ENCODE results near the gene CSRNP3. TPM values are rescaled to one million over a fixed set of nuclear protein-coding genes. Genes with fewer than 3 reads are reported as not detected.
"Not testable (repeated sequence)": the region's sequence is repeated elsewhere in the genome, so short reads cannot be mapped to it uniquely, and the experiment has no call there.

Gene CSRNP3
- total RNA-seq, 2 donors from 2014 or later: 2.3 to 5.9 TPM

- TF ChIP-seq POLR2A (IDR thresholded peaks at IDR 0.05): no peak
- TF ChIP-seq CTCF (IDR thresholded peaks at IDR 0.05): no peak
- ATAC-seq: no peak
Observed at GRCh38 chr2:165587335-165587938, 117.9 kb downstream of the CSRNP3 start.

GRCh38 chr2:165590999-165591398 is 121.5 kb downstream of the CSRNP3 start:
- intact Hi-C loops (cut with DNase I); H3K4me1 ChIP-seq; DNase-seq; H3K9me3 ChIP-seq; ATAC-seq; H3K4me3 ChIP-seq; H3K27me3 ChIP-seq; H3K27ac ChIP-seq; H3K36me3 ChIP-seq (replicated peaks in 1 of 2; ENCODE audit: insufficient read depth in 1 of 2, low read depth in 2 of 2): not testable (repeated sequence)

More at GRCh38 chr2:165587335-165587938, 117.9 kb downstream of the CSRNP3 start:
- no peaks in the 10 kb centered on the region for H3K9me3 ChIP-seq
- H3K4me1 ChIP-seq: no peaks in the 10 kb centered on the region
- WGBS, 2 donors: 79 to 86% methylated on average over 4 of the region's 4 CpGs
- DNase-seq: no peak
- H3K27me3 ChIP-seq: no peaks in the 10 kb centered on the region
- no peak overlapping the region for H3K4me3 ChIP-seq
- no peak overlapping the region for H3K27ac ChIP-seq
- H3K36me3 ChIP-seq (replicated peaks in 1 of 2; ENCODE audit: insufficient read depth in 1 of 2, low read depth in 2 of 2): no peaks in the 10 kb centered on the region
- intact Hi-C loops (cut with DNase I): no loop called here

DNA sequence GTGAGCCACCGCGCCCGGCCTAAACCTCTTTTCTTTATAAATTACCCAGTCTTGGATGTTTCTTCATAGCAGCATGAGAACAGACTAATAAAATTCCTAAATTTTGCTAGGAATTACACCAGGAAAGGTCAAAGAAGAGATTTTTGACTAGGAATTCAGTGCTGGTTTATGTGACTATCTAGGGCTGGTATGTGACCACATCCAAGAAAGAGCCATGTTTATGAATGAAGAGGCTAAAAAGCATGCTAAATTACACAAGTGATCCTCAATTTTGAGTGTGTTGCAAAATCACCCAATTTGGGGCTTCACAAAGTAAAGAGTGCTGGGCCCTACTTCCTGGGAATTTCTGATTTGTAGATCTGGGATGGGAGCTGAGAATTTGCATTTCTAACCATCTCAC is 123.6 kb downstream of the CSRNP3 start:
- H3K4me3 ChIP-seq: no peak overlapping the region
- ATAC-seq (no peak), DNase-seq (no peak)
- no peaks in the 10 kb centered on the region for H3K27me3 ChIP-seq
- WGBS, 2 donors: 100% methylated on average over 3 of the region's 3 CpGs
- TF ChIP-seq CTCF (IDR thresholded peaks at IDR 0.05) (no peak), POLR2A (IDR thresholded peaks at IDR 0.05) (no peak)
- intact Hi-C loops (cut with DNase I): no loop called here
- no peak overlapping the region for H3K27ac ChIP-seq
- H3K4me1 ChIP-seq: no peaks in the 10 kb centered on the region
- no peaks in the 10 kb centered on the region for H3K36me3 ChIP-seq (replicated peaks in 1 of 2; ENCODE audit: insufficient read depth in 1 of 2, low read depth in 2 of 2)
- H3K9me3 ChIP-seq: no peaks in the 10 kb centered on the region

DNA sequence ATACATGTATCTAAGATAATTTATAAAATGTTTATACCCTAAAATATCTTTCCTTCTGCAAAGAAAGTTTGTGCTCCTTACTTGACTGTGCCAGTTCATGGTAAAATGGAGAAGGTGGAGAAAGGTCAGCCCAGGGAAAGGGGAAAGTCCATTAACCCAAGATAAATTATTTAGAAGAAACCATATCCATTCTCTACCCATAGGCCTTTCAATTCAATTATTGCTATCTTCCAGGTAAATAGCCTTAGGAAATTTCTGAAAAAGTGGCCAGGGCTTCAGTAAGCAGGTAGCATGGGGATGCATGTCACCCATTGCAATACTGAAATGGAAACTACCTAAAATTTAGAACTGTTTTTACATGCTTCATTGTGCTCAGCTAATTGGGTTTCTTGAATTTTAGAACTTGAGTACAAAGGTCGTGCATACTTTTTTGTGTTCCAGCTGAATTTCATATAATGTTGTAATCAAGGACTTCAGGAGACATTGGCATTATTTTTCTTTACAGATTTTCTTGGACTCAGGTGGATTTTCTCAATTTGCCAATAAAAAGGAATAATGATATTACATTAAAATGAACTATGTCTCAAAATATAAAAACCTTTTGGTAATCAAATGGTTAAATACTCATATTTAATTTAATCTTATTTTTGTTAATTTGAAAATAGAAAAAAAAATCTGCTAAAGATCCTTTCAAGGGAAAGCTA is 124.9 kb downstream of the CSRNP3 start:
- Histone ChIP-seq H3K36me3 (replicated peaks in 1 of 2; ENCODE audit: insufficient read depth in 1 of 2, low read depth in 2 of 2) (no peaks in the 10 kb centered on the region), H3K27me3 (no peaks in the 10 kb centered on the region), H3K4me1 (no peaks in the 10 kb centered on the region), H3K27ac (no peak overlapping the region), H3K4me3 (no peak overlapping the region), H3K9me3 (no peaks in the 10 kb centered on the region)
- ATAC-seq (no peak), DNase-seq (no peak)
- intact Hi-C loops (cut with DNase I): no loop called here
- WGBS, 2 donors: 76 to 83% methylated on average over 1 of the region's 1 CpG
- TF ChIP-seq CTCF (IDR thresholded peaks at IDR 0.05): no peak
- no peak for TF ChIP-seq POLR2A (IDR thresholded peaks at IDR 0.05)

GRCh38 chr2:165594935-165595255 is 125.4 kb downstream of the CSRNP3 start:
- Histone ChIP-seq H3K4me3 (no peak overlapping the region), H3K4me1 (no peaks in the 10 kb centered on the region), H3K9me3 (no peaks in the 10 kb centered on the region), H3K27me3 (no peaks in the 10 kb centered on the region), H3K27ac (no peak overlapping the region), H3K36me3 (replicated peaks in 1 of 2; ENCODE audit: insufficient read depth in 1 of 2, low read depth in 2 of 2) (no peaks in the 10 kb centered on the region)
- TF ChIP-seq CTCF (IDR thresholded peaks at IDR 0.05) (no peak), POLR2A (IDR thresholded peaks at IDR 0.05) (no peak)
- DNase-seq: no peak
- ATAC-seq: no peak
- 73 to 86% methylated on average over 6 of the region's 6 CpGs for WGBS, 2 donors
- intact Hi-C loops (cut with DNase I): no loop called here
